HS-27A (cell line): ENCODE results near the gene ETV6.

Experiments used
- DNase-seq: peaks from one replicate; pipeline ENCODE4 v3.0.0-alpha.2; 2012; ENCODE audit warnings: low read depth, missing footprints

Gene ETV6

GRCh38 chr12:11830307-11830801 is 180.9 kb downstream of the ETV6 start:
- no peak for DNase-seq

GRCh38 chr12:11832093-11832492 is 182.6 kb downstream of the ETV6 start:
- DNase-seq = no peak

GRCh38 chr12:11833174-11833895 is 183.9 kb downstream of the ETV6 start:
- no peak for DNase-seq

GRCh38 chr12:11834104-11834812 is 184.8 kb downstream of the ETV6 start:
- DNase-seq = no peak

- DNase-seq = no peak
Measured at GRCh38 chr12:11834931-11835330, 185.5 kb downstream of the ETV6 start.

GRCh38 chr12:11836282-11837151 is 187.0 kb downstream of the ETV6 start:
- DNase-seq = no peak

- DNase-seq = no peak
Measured at GRCh38 chr12:11837216-11837934, 187.9 kb downstream of the ETV6 start.

GRCh38 chr12:11838403-11838802 is 188.9 kb downstream of the ETV6 start:
- no peak for DNase-seq

- no peak for DNase-seq
Measured at GRCh38 chr12:11839091-11839641, 189.7 kb downstream of the ETV6 start.

- no peak for DNase-seq
Measured at GRCh38 chr12:11840366-11840765, 190.9 kb downstream of the ETV6 start.

GRCh38 chr12:11846488-11846887 is 197.0 kb downstream of the ETV6 start:
- no peak for DNase-seq

GRCh38 chr12:11847539-11847938 is 198.1 kb downstream of the ETV6 start:
- DNase-seq = no peak

- DNase-seq = no peak
Measured at GRCh38 chr12:11849757-11850504, 200.5 kb downstream of the ETV6 start.

GRCh38 chr12:11853126-11853525 is 203.7 kb downstream of the ETV6 start:
- no peak for DNase-seq

GRCh38 chr12:11854011-11854499 is 204.6 kb downstream of the ETV6 start:
- no peak for DNase-seq

- DNase-seq = no peak
Measured at GRCh38 chr12:11855983-11856374, 206.5 kb downstream of the ETV6 start.

- DNase-seq = no peak
Measured at GRCh38 chr12:11856971-11857370, 207.5 kb downstream of the ETV6 start.

- DNase-seq = no peak
Measured at GRCh38 chr12:11859705-11860425, 210.4 kb downstream of the ETV6 start.

GRCh38 chr12:11861155-11861863 is 211.8 kb downstream of the ETV6 start:
- no peak for DNase-seq
